DND-41 (cell line): ENCODE results near the gene MAB21L2.

Source experiments
- ATAC-seq: fragments of 200-7000 bp; cut with Tn5 transposase; 3 replicates; pipeline ENCODE4 v1.9.1; 2021; ENCODE audit warnings: low read depth; ENCODE audit not compliant: insufficient read depth
- DNase-seq: peaks from one replicate; pipeline ENCODE4 v3.0.0-alpha.2; 2020
- H2AFZ ChIP-seq: 2 replicates; pipeline ENCODE4 v1.6.0; 2012; ENCODE audit warnings: low read depth, low read length
- H3K27ac ChIP-seq: 2 replicates; pipeline ENCODE4 v1.5.1; 2012; ENCODE audit warnings: low read length, inconsistent platforms
- H3K27me3 ChIP-seq: fragments of 200-600 bp; sonication (generic); 2 replicates; pipeline ENCODE4 v1.6.0; 2012; ENCODE audit warnings: low read length, mild to moderate bottlenecking, inconsistent platforms; ENCODE audit not compliant: insufficient read depth, poor library complexity
- H3K36me3 ChIP-seq: 2 replicates; pipeline ENCODE4 v1.5.1; 2012; ENCODE audit warnings: low read length, inconsistent platforms; ENCODE audit not compliant: insufficient read depth
- H3K4me1 ChIP-seq: 2 replicates; pipeline ENCODE4 v1.5.1; 2012; ENCODE audit warnings: mild to moderate bottlenecking, low read length; ENCODE audit not compliant: insufficient read depth
- H3K4me2 ChIP-seq: 2 replicates; pipeline ENCODE4 v1.6.0; 2012; ENCODE audit warnings: mild to moderate bottlenecking, moderate library complexity, low read length, inconsistent platforms; ENCODE audit not compliant: insufficient read depth
- H3K4me3 ChIP-seq, 2 experiments: fragments of 200-600 bp in 1 of 2; shearing (Covaris generic) in 1 of 2; 2 replicates each; pipeline ENCODE4 v1.5.1; 2012 to 2016; ENCODE audit warnings: inconsistent platforms in 2 of 2, low read length in 2 of 2, mild to moderate bottlenecking in 2 of 2, low read depth in 1 of 2, moderate library complexity in 1 of 2
- H3K79me2 ChIP-seq: 2 replicates; pipeline ENCODE4 v1.6.0; 2012; ENCODE audit warnings: low read length, inconsistent platforms; ENCODE audit not compliant: insufficient read depth
- H3K9ac ChIP-seq: 2 replicates; pipeline ENCODE4 v1.6.0; 2012; ENCODE audit warnings: low read depth, mild to moderate bottlenecking, inconsistent platforms, low read length, moderate library complexity
- H3K9me3 ChIP-seq: 2 replicates; pipeline ENCODE4 v1.5.1; 2012; ENCODE audit warnings: low read length, moderate library complexity, mild to moderate bottlenecking, inconsistent platforms; ENCODE audit not compliant: insufficient read depth, severe bottlenecking
- H4K20me1 ChIP-seq: 2 replicates; pipeline ENCODE4 v1.6.0; 2012; ENCODE audit warnings: low read length; ENCODE audit not compliant: insufficient read depth
- EZH2 ChIP-seq: IDR thresholded peaks from 3 replicates; pipeline ENCODE4 v1.6.1; 2012; ENCODE audit warnings: borderline replicate concordance, low read depth, mild to moderate bottlenecking, moderate library complexity, low read length, inconsistent platforms; ENCODE audit not compliant: severe bottlenecking
- TF ChIP-seq, protein P1 (sequence below): IDR thresholded peaks from 2 replicates; pipeline ENCODE4 v1.5.1; 2012; ENCODE audit warnings: borderline replicate concordance, low read length, moderate library complexity, mild to moderate bottlenecking; ENCODE audit not compliant: poor library complexity, severe bottlenecking; ENCODE audit errors: extremely low read depth

MAB21L2 gene

DNA sequence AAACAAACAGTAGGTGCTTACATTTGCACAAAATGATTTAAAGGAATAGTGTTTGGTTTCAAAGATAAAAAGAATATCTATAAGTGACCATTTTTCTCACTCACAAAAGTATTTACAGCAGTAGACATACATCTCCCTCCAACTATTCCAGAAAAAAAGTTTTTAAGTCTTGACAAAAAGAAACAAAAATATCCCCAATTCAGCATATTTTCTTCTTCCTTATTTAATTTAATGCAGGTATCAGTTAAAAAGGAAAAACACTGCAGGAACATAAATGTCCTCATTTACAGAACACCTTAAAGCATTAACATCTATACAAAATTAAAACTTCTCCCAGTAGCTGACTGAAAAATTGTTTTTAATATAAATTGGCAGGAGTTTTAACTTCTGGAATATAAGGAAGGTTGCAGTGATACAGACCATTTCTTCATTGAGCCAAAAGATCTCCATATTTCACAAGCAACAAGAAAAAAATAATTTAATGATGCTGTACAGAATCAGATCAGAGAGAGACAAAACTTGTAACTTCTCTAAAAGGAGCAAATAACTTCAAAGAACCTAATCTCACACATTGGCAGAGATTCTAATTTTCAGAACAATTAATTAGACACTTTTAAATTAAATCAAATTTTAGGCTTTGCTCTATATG lies 4.3 kb downstream of the MAB21L2 start:
- H3K4me3 ChIP-seq: no peak overlapping the region
- no peaks in the 10 kb centered on the region for H3K79me2 ChIP-seq
- no peak overlapping the region for H2AFZ ChIP-seq
- H3K36me3 ChIP-seq: peaks cover 18% of the 10 kb centered on the region
- H3K9ac ChIP-seq: no peak overlapping the region
- no peak for DNase-seq
- no peaks in the 10 kb centered on the region for H4K20me1 ChIP-seq
- no peaks in the 10 kb centered on the region for H3K27me3 ChIP-seq
- peaks cover 10% of the 10 kb centered on the region for H3K9me3 ChIP-seq
- no peak for ATAC-seq
- no peaks in the 10 kb centered on the region for H3K4me1 ChIP-seq
- H3K4me2 ChIP-seq: no peak overlapping the region
- TF ChIP-seq, protein P1, sequence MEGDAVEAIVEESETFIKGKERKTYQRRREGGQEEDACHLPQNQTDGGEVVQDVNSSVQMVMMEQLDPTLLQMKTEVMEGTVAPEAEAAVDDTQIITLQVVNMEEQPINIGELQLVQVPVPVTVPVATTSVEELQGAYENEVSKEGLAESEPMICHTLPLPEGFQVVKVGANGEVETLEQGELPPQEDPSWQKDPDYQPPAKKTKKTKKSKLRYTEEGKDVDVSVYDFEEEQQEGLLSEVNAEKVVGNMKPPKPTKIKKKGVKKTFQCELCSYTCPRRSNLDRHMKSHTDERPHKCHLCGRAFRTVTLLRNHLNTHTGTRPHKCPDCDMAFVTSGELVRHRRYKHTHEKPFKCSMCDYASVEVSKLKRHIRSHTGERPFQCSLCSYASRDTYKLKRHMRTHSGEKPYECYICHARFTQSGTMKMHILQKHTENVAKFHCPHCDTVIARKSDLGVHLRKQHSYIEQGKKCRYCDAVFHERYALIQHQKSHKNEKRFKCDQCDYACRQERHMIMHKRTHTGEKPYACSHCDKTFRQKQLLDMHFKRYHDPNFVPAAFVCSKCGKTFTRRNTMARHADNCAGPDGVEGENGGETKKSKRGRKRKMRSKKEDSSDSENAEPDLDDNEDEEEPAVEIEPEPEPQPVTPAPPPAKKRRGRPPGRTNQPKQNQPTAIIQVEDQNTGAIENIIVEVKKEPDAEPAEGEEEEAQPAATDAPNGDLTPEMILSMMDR: no peak
- no peak for TF ChIP-seq EZH2
- no peak overlapping the region for H3K27ac ChIP-seq

DNA sequence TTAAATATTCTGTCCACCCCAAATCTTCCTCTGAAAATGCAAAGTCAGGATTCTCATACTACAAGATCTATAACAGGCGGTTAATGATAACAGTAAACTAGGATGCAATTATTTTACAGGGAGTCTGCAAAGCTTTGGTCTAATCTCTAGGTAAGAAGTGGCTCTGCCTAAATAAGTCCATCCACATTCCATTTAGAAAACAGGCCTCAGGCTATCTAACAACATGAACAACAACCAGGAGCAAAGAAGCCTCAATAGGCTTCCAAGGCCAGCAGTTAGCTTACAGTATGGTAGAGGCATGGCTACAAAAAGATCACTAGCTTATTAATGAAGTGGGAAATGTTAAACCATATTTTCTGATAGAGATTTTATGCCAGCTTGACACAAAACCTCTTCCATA lies 6.4 kb downstream of the MAB21L2 start:
- Histone ChIP-seq H3K4me2 (no peak overlapping the region), H3K27me3 (no peaks in the 10 kb centered on the region), H3K79me2 (no peaks in the 10 kb centered on the region), H3K9ac (no peak overlapping the region), H3K36me3 (peaks cover 10% of the 10 kb centered on the region), H3K4me1 (no peaks in the 10 kb centered on the region), H2AFZ (no peak overlapping the region), H3K27ac (no peak overlapping the region), H4K20me1 (no peaks in the 10 kb centered on the region), H3K9me3 (peaks cover 4% of the 10 kb centered on the region), H3K4me3 (no peak overlapping the region)
- ATAC-seq (no peak), DNase-seq (no peak)
- TF ChIP-seq EZH2: no peak
- TF ChIP-seq, protein P1: no peak

DNA sequence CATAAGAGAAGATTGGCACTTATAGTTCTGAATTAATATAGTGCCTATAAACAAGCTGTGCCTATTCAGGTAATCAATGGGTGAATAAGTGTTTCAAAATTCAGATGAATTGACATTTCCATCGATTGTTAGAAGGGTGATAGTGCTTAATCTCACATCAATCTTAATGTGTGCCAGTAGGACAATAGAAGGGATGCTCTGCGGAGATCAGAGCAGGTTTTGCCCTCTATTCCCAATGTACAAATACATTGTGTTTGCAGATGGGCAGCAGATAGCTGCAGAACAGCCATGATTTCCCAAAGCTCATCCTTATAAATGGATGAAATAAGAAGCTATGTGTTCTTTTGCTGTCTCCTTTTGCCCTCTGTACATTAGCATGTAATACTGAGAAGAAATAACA lies 7.2 kb downstream of the MAB21L2 start:
- no peaks in the 10 kb centered on the region for H3K27me3 ChIP-seq
- H4K20me1 ChIP-seq: no peaks in the 10 kb centered on the region
- H3K4me2 ChIP-seq: no peak overlapping the region
- H3K4me3 ChIP-seq: no peak overlapping the region
- DNase-seq: no peak
- no peak for ATAC-seq
- no peaks in the 10 kb centered on the region for H3K9me3 ChIP-seq
- H3K27ac ChIP-seq: no peak overlapping the region
- peaks cover 3% of the 10 kb centered on the region; the same call in 1 of the 2 replicates for H3K36me3 ChIP-seq
- no peak overlapping the region for H3K9ac ChIP-seq
- no peaks in the 10 kb centered on the region for H3K4me1 ChIP-seq
- no peak for TF ChIP-seq EZH2
- TF ChIP-seq, protein P1: no peak
- H2AFZ ChIP-seq: no peak overlapping the region
- no peaks in the 10 kb centered on the region for H3K79me2 ChIP-seq

DNA sequence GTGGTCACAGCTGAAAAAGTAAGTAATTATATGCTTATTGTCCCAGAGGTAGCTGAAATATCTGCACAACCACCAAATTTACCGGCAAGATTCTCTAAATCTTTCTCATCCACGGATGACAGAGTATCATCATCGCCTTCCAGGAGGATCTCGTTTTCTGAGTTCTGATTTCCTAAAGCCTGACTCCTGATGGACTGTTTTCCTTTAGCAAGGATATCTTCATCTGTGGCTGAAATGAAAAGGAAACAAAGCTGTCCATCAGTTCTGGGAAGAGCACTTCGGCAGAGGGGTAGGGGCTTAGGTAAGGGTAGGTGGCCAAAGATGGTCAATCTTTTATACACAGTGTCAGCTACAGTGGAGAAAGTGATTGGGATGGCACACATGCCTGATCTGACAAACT lies 8.7 kb downstream of the MAB21L2 start:
- no peak overlapping the region for H3K4me3 ChIP-seq
- H3K9me3 ChIP-seq: no peaks in the 10 kb centered on the region
- H3K27me3 ChIP-seq: no peaks in the 10 kb centered on the region
- ATAC-seq (no peak), DNase-seq (no peak)
- H3K9ac ChIP-seq: no peak overlapping the region
- H3K36me3 ChIP-seq: peaks cover 3% of the 10 kb centered on the region; the same call in 1 of the 2 replicates
- TF ChIP-seq, protein P1: no peak
- TF ChIP-seq EZH2: no peak
- no peak overlapping the region for H3K27ac ChIP-seq
- H3K79me2 ChIP-seq: no peaks in the 10 kb centered on the region
- no peak overlapping the region for H2AFZ ChIP-seq
- H3K4me1 ChIP-seq: no peaks in the 10 kb centered on the region
- H4K20me1 ChIP-seq: no peaks in the 10 kb centered on the region
- H3K4me2 ChIP-seq: no peak overlapping the region
